T-helper 2 cell (primary cell): ENCODE measurements around the gene SCN8A.
A peak's percentile ranks its signal among the peaks of the same experiment; 100 is the strongest.

Experiments
- DNase-seq, 5 experiments: peaks; one replicate each; pipeline versions ENCODE4 v3.0.0 to v3.0.0-alpha.2; 2012 to 2022

SCN8A gene

DNA sequence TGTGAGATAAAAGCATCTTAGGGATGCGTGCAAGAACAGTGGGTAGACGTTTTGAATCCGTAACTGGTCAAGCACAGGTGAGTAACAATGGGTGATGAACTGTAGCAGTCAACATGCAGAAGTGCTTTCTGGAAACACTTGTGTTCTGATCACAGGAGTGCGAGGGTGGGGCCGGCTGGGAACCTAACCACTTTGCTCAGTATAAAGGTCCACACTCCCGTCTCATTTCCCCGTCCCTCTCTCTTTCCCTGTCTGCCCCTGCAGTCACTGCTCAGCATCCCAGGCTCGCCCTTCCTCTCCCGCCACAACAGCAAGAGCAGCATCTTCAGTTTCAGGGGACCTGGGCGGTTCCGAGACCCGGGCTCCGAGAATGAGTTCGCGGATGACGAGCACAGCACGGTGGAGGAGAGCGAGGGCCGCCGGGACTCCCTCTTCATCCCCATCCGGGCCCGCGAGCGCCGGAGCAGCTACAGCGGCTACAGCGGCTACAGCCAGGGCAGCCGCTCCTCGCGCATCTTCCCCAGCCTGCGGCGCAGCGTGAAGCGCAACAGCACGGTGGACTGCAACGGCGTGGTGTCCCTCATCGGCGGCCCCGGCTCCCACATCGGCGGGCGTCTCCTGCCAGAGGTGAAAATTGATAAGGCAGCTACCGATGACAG lies 130.4 kb downstream of the SCN8A start:
- peak in 4 of 5 experiments; percentile 9 to 39 (median 16) for DNase-seq

DNA sequence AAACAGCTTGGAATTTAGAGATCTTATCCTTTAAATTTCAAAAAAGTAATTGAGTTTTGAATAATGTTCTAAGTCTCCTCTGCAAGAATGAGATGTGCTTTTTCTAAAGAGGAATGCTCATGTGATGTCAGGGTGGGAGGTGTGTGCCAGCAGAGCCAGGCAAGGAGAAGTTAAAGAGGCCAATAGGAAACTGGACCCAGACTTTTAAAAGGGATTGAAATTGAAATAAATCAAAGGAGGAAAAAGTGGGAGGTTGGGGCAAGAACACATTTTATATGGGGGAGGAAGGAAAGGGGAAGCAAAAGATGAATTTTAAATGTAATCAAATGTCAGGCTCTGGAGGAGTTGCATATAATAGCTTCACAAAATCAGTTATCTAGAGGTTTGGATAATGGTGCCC lies 131.4 kb downstream of the SCN8A start:
- no peak for DNase-seq

DNA sequence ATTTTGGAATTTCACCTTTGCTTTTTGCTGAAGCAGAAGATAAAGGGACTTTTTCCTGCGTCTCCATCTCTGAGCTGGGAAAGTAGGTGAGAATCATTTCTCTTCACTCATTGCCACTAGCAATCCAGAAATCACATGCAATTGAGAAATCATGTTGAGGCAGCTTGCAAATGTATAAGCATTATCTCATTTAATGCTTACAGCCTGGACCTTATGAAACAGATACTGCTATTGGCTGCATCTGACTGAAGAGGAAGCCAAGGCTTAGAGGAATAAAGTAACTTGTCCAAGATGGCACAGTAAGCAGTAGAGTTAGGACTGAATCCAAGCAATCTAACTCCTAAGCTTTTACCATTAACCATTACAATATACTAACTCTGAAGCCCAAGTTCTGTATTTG lies 135.1 kb downstream of the SCN8A start:
- DNase-seq = no peak

DNA sequence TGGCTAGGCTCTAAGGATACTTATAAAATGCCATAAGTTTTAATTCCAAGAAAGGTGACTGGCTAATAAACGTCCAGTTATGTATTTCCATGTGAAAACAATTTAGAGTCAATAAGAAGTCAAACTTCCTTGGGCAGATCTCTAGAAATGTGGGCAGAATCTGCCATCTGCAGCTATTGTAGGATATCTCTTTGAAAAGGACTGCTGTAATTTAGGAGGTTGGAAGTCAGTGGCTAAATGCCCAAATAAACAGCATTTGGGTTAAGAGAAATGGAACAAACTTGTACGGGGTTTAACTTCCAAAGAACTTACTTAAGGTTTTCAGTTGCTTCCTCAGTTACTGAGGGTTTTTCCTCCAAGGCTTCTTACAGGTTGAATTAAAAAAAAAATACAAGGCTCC lies 135.9 kb downstream of the SCN8A start:
- DNase-seq = no peak

DNA sequence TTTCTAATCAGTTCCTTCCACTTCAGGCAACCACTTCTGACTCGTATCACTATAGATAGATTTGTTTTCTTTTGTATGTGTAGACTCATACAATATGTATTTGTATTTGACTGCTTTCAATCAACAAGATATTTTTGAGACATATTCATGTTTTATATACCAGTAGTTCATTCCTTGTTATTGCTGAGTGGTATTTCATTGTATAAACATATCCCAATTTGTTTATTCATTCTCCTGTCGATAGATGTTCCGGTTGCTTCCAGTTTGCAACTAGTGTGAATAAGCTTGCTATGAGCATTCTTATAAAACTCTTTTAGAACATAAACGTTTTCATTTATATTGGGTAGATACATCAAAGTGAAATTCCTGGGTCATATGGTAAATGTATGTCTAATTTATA lies 138.3 kb downstream of the SCN8A start:
- no peak for DNase-seq

DNA sequence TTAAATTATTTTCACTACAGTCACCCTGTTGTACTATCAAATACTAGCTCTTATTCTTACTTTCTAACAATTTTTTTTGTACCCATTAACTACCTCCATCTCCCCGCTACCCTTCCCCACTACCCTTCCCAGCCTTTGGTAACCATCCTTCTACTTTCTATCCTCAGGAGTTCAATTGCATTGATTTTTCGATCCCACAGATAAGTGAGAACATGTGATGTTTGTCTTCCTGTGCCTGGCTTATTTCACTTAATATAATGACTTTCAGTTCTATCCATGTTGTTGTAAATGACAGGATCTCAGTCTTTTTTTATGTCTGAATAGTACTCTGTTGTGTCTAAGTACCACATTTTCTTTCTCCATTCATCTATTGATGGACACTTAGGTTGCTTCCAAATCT lies 139.7 kb downstream of the SCN8A start:
- DNase-seq = no peak

DNA sequence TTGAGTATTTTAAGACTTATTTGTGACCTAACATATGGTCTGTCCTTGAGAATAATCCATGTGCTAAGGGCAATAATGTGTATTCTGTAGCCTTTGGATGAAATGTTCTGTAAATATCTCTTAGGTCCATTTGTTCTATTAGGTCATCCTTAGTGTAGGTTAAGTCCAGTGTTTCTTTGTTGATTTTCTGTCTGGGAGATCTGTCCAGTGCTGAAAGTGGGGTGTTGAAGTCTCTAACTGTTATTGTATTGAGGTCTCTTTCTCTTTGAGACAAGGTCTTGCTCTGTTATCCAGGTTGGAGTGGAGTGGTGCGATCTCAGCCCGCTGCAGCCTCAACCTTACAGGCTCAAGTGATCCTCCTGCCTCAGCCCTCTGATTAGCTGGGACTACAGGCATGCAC lies 149.5 kb downstream of the SCN8A start:
- no peak for DNase-seq

DNA sequence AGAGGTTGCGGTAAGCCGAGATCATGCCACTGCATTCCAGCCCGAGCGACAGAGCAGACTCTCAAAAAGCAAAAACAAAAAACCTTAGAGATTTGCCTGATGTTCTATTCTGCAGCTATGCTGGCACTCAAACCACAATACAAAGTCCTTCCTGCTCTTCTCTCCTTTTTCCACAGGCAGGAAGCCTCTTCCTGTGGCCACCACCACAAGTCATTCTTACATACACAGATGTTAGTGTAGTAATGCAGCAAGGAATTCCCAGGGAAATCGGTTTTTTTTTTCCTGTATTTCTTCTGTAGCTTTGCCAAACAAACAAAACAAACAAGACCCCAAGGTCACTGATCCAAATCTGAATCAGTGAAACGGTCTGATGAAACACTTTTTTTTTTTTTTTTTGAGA lies 153.2 kb downstream of the SCN8A start:
- DNase-seq = no peak

DNA sequence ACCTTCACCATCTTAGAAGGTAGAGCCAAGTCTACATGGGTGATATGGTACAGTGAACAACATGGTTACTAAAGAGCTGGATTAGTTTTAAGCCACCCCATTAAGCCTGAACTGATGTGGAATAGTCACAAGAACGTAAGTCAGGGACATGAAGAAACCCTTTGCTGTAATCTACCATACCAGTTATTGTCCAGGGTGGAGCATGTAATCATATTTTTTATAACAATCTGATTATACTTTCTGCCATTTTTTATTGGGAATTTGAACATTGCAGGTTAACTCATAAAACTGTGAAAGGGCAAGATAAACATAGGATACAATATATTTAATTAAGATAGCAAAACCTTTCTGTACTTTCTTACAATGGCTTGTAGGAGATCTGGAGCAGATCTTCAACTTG lies 153.9 kb downstream of the SCN8A start:
- no peak for DNase-seq

DNA sequence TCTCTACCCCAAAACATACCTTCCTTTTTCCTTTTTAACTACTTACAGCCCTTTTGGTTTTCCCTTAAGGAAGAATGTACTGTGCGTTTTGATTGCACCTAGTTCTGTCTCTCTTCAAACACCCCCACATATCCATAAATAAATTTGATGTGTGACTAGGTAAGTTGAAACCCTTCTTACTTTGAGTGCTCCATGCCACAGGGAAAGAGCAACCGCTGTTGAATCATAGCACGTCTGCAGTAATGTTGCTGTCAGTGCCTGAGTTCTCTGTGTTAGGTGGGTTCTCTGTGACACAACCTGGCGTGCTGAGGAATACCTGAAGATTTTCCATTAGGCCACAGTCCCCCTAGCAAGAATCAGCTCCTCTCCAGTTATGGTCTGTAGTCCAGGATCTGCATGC lies 155.4 kb downstream of the SCN8A start:
- DNase-seq = no peak

DNA sequence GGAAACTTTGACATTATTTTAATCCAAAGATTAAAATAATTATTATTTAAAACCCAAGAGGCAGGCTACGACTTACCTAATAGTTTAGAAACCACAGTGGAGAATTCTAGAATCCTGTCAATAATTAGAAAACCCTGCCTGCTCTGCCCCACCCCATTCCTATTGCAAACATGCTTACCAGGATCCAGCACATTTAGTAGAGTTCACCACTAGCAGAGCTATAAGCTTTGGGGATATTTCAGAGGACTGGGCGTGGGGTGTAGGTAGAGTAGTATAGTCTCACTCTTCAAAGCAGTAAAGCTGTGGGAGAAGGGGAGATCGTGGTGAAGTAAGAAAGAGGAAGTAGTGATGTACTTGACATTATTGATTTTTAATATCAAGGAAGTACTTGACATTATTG lies 157.2 kb downstream of the SCN8A start:
- no peak for DNase-seq

DNA sequence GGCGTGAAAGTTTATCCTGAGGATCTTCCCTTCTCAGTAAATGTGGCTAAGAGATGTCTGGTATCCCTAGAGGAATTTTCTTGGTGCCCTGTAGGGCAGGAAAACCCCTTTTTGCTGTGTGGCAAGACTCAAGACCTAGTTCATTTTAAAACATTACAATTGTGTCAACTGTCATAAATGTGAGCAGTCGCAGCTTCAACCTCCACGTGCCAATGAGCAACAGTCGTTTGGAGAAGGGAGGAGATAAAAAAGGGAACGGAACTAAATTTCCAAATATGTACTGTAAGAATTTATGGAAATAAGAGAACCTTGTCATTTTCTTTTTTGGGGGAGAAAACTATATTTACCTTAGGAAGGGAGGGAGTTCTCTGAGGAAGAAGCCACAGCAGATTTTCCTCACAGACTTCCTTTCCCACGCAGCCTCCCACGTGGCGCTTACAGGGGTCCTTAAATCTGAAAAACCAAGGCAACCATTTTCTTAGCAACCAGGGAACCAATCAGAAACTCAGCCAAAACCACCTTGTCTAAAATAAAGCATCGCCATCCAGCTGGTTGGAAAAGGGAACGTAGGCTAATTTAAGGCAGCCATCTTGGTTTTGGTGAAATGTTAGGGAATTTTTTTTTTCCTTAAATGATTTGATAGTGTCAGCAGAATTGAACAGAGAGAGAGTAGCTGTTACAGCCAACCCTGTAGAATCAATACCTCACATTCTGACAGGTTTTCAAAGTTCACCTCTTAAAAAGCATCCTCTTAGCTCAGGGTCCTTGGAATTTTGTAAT lies 158.4 kb downstream of the SCN8A start:
- no peak for DNase-seq

DNA sequence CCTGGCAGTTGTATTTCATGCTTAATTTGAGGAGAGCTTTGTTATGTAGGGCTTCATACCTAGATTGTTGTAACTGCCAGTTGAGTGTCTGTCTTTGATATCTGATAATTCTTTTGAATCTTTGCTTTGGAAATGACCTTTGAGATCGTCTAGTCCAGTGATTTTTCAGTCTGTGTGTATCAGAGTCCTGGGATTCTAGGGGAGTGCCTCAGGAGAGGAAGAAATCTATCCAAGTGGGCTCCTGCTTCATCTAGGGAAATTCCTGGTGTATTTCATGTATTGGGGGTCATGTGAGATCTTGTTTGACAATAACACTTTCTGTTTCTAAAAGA lies 158.9 kb downstream of the SCN8A start:
- no peak for DNase-seq

DNA sequence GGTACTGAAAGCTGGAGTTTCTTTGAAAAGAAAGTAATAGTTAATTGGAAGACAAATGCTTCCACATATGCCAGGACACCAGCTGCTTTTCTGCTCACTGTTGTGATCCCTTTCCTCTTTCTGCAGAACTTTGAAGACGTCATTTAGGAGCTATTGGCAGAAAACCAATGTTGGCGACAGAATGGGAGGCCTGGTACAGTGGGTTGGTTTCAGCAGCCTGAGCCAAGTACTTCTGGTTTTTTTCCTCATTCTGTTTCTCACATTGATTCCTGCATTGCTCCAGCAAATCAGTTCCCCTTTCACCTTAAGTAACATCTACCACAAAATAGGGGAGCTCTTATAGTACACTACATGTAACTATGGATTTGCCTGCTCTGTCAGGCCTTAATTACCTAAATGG lies 160.6 kb downstream of the SCN8A start:
- no peak for DNase-seq

DNA sequence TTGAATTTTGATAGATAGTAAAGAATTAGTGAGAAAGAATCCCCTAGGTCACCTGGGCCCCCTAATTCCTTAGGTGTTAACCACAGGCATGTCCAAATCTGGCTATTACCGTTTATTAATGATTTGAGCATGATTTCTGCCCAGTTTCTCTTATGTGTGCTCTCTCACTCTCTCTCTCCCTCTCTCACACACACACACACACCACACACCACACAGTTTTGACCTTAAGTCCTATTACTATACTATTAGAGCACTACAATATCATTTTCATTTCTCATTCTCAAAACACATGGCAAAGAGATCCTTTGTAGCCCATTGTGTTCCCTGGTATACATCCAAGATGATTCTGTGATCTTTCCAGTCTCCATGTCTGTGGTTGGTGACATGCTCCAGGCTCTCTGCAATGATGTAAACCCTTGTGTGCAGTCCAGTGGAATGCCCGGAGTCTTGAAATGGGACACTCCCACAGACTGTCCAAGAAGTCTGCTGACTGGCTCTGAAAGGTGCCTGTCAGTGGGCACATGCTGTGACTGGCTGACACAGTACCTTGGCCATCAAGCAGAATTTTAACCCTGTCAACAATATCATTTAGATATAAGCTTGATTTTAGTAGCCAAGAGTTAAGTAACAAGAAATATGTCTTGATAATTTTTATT lies 161.3 kb downstream of the SCN8A start:
- no peak for DNase-seq

DNA sequence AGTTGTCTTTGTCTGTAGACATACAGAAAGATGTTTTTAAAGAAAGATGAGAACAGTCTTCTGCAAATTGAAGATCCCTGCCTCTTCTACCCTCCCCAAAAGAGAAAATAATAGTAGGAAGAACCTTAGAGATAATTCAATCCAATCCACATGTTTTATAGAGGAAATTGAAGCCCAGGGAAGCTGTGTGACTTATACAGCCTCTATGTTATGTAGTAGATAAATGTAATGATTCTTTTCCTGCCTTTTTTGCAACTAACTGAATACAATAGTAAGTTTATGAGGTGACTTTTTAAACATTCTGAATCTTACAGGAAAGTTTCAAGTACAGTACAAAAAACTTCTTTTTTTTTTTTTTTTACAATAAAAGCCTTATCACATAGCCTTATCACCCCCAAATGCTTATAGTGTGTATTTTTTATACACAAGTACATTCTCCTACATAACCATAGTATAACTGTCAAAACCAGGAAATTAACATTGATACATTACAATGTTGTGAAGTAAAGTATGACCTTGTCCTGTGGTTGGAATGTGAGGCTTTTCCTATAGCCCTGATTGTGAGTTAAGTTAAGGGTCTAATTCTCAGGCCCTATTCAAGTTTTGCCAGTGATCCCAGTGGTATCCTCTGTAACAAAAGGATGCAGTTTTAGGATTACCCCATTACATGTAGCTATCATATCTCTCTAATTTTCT lies 163.1 kb downstream of the SCN8A start:
- no peak for DNase-seq

DNA sequence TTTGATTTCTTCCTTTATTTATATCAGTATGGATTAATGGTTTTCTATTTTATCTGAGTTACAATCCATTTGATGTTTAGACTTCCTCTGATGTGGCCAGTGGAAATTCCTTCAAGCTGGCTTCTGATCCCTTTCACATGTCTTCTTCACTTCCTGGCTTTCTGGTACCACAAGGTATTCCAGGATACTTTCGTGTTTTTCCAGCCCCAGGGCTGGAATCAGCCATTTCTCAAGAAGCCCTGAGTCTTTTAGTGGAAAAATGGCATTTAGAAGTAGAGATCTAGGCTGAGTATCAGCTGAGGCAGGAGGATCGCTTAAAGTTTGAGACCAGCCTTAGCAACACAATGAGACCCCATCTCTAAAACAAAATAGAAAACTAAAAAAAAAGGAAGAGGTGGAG lies 164.2 kb downstream of the SCN8A start:
- no peak for DNase-seq

DNA sequence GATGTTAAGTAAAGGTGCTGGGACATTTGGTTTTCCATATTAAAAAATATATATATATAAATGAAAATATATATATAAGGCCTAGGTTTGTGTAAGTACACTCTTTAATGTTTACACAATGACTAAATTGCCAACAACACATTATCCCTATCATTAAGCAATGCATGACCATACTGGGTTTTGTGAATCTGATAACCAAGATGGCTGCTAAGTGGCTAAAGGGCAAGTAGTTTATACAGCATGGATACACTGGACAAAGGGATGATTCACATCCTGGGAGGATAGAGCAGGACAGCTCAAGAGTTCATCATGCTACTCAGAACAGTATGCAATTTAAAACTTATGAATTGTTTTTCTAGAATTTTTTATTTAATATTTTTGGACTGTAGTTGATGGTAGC lies 168.1 kb downstream of the SCN8A start:
- no peak for DNase-seq

DNA sequence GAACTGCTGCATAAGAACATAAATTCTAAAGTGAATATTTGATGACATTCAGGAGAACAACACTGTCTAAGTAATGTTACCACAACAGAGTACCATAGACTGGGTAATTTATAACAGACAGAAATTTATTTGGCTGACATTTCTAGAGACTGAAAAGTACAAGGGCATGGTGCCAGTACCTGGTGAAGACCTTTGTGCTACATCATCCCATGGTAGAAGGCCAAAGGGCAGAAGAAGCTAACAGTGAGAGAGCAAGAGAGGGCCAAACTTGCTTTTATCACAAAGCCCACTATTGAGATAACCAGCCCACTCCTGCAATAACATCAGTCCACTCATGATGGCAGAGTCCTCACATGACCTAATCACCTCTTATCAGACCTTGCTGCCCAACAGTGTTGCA lies 168.7 kb downstream of the SCN8A start:
- no peak for DNase-seq

DNA sequence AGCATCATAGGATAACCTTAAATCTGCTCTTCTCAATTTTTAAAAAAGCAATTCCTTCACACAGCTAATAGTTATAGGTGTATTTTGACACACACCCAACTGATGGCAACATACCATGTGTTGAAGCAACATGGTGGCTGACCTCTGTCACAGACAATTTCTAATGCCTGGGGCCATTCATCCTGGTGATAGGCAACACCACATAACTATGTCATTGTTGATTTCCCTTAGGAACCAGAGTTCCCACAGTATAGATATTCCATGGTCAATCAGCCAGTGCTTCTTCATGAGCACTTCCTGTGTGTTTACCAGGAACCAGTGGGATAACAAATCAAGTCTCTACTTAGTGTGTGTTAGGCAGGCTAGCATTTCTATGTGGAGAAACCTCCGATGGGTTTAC lies 169.2 kb downstream of the SCN8A start:
- no peak for DNase-seq

DNA sequence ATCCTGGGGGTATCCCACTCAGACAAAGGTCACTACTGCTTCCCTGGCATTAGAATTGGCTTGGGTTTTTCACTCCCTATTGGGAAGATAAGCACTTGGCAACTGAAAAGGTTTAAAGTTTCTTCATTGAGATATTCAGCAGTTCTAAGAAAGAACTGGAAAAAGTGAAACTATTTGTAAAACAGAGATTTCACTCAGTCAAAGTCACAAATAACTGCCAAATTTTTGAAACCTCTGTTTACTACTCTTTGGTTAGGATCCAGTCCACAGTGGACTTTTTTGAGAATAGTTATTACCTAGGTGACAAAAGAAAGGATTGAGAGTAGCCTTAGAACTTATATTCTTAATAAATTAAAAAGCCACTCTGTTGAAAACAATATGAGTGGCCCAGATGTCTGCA lies 172.7 kb downstream of the SCN8A start:
- DNase-seq = no peak

DNA sequence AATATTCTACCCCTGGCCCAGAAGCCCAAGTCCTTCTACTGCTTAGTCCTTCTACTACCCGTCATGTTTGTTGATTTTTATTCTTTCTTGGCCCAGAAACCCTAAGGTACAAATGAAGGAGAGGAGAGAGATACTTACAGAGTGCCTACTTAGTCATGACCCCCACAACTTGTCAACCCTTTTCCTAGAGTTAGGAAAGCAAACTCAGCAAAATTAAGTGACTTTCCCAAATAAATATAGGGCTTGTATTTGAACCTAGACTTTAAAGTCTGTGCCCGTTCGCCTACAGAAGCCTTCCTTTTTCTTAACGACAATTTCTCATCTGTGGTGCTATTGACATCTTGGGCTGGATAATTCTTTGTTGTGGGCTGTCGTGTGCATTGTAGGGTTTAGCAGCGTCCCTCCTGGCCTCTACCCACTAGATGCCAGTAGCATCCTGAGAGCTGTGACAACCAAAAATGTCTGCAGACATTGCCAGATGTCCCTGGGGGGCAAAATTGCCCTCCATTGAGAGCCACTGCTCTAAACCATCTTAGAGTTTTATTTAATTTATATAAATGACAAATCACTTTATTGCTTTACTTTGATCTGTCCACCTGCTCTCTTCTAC lies 175.1 kb downstream of the SCN8A start:
- DNase-seq = no peak

DNA sequence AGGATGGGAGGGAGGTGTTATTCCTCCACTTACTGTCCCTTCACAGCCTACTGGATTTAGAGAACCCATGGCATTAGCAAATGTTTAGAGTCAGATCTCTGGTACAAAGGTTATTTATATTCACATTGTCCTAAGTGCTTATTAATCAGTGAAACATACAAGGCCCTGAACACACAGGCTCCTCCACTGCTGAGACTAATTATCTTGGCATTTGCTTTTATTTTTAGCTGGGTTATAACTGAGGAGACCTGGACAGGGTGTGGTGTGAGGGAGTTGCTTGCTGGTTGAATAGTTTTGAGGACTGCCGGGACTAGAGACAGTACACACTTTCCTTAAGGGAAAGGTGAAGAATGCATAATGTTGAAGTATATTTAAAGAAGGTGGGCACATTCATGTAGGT lies 180.0 kb downstream of the SCN8A start:
- no peak for DNase-seq
